A673 (cell line): ENCODE measurements around the gene PLEKHB2.

Source experiments
- EZH2 ChIP-seq: fragments of 200-600 bp; sonication (generic); IDR thresholded peaks from 2 replicates; pipeline ENCODE4 v1.6.1; 2017; ENCODE audit warnings: borderline replicate concordance, low read depth, mild to moderate bottlenecking, mixed read lengths, antibody characterized with exemption, low read length; ENCODE audit not compliant: poor library complexity, severe bottlenecking
- TF ChIP-seq, protein P1 (sequence below): fragments of 300-800, 200-600 bp; sonication (generic); conservative IDR thresholded peaks from 2 replicates; pipeline ENCODE4 v1.5.1; 2017; ENCODE audit warnings: low read depth, mild to moderate bottlenecking, antibody characterized with exemption, low read length, moderate library complexity, mixed read lengths

DNA sequence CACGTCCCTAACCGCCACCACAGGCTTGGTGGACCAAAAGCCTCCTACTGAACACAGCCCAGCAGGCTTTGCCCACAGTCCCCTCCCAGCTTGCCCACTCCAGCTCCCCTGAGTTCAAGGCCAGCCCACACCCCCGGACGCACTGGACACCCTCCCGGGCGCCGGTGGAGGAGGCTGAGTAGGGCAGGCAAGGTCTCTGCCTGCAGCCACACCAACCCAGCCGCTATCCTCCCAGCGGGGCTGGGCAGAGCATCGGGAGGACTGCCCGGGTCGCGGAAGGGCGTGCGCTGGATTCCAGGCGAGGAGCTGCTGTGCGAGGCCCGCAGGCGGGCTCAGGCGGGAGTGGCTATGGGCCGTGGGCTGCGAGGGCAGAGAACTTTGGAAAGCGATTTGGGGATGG, 49.5 kb downstream of the PLEKHB2 start:
- TF ChIP-seq, protein P1, sequence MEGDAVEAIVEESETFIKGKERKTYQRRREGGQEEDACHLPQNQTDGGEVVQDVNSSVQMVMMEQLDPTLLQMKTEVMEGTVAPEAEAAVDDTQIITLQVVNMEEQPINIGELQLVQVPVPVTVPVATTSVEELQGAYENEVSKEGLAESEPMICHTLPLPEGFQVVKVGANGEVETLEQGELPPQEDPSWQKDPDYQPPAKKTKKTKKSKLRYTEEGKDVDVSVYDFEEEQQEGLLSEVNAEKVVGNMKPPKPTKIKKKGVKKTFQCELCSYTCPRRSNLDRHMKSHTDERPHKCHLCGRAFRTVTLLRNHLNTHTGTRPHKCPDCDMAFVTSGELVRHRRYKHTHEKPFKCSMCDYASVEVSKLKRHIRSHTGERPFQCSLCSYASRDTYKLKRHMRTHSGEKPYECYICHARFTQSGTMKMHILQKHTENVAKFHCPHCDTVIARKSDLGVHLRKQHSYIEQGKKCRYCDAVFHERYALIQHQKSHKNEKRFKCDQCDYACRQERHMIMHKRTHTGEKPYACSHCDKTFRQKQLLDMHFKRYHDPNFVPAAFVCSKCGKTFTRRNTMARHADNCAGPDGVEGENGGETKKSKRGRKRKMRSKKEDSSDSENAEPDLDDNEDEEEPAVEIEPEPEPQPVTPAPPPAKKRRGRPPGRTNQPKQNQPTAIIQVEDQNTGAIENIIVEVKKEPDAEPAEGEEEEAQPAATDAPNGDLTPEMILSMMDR: no peak
- no peak for TF ChIP-seq EZH2
